HCT116 (cell line): ENCODE results near the gene MYL3. TPM values are rescaled to one million over a fixed set of nuclear protein-coding genes. Genes with fewer than 3 reads are reported as not detected.
A peak's percentile ranks its signal among the peaks of the same experiment; 100 is the strongest.

Experiments
- ATAC-seq: fragments of 200-7000 bp; cut with Tn5 transposase; 2 replicates; pipeline ENCODE4 v1.9.1; 2020; ENCODE audit warnings: mild to moderate bottlenecking, moderate library complexity
- BruUV-seq: library from RNA; stranded (reverse); fragments of 400-500 nt; replicated peaks from 2 replicates; lab custom pipeline; 2021; lab: Mats Ljungman, UMichigan
- CTCF ChIA-PET: fragments of 300-600 bp; sonication (Branson Sonifier 250); formaldehyde crosslinking; loops from one replicate; lab custom pipeline; 2021; ENCODE audit warnings: antibody characterized with exemption; lab: Charles Lee
- POLR2A ChIA-PET: fragments of 300-600, 350-600 bp; sonication (Branson Sonifier 250); formaldehyde crosslinking; loops from one replicate; lab custom pipeline; 2021; ENCODE audit warnings: antibody characterized with exemption; lab: Charles Lee
- RAD21 ChIA-PET, 2 experiments: fragments of 300-600 bp; sonication (Branson Sonifier 250); formaldehyde crosslinking; loops; one replicate each; lab custom pipeline; 2023; ENCODE audit warnings: low total read pairs in 2 of 2; ENCODE audit not compliant: uncharacterized antibody in 2 of 2, unreplicated experiment in 2 of 2, low non-redundant PET in 1 of 2; lab: Charles Lee
- DNase-seq: peaks from one replicate; pipeline ENCODE4 v3.0.0-alpha.2; 2010; ENCODE audit warnings: low read depth, low spot score
- H2AFZ ChIP-seq: fragments of 200-600 bp; shearing (Covaris generic), sonication (generic); 2 replicates; pipeline ENCODE4 v1.6.1; 2017; ENCODE audit warnings: low read depth, mixed run types, mixed read lengths, antibody characterized with exemption, low read length; ENCODE audit not compliant: poor library complexity, severe bottlenecking
- H3K27ac ChIP-seq: 2 replicates; pipeline ENCODE4 v1.5.1; 2012; ENCODE audit warnings: low read depth, low read length
- H3K27me3 ChIP-seq: fragments of 200-600 bp; sonication (generic); 2 replicates; pipeline ENCODE4 v1.6.1; 2016; ENCODE audit warnings: mixed run types, low read length, mixed read lengths; ENCODE audit not compliant: insufficient read depth
- H3K36me3 ChIP-seq, 2 experiments: fragments of 200-500 bp in 1 of 2; fragments of 200-600 bp in 1 of 2; sonication (Bioruptor generic) in 1 of 2; sonication (generic) in 1 of 2; 2 replicates each; pipeline versions ENCODE4 v1.5.1 to v1.6.1; 2014 to 2016; ENCODE audit warnings: low read length in 2 of 2, inconsistent platforms in 1 of 2, mixed read lengths in 1 of 2, mixed run types in 1 of 2; ENCODE audit not compliant: insufficient read depth in 2 of 2, control insufficient read depth in 1 of 2
- H3K4me1 ChIP-seq, 2 experiments: fragments of 200-600 bp in 1 of 2; sonication (generic) in 1 of 2; 2 replicates each; pipeline versions ENCODE4 v1.5.1 to v1.6.1; 2012 to 2017; ENCODE audit warnings: low read length in 2 of 2, inconsistent platforms in 1 of 2, mild to moderate bottlenecking in 1 of 2, mixed read lengths in 1 of 2, mixed run types in 1 of 2, moderate library complexity in 1 of 2; ENCODE audit not compliant: insufficient read depth in 2 of 2, control insufficient read depth in 1 of 2
- H3K4me2 ChIP-seq: fragments of 200-600 bp; sonication (generic); 2 replicates; pipeline ENCODE4 v1.6.1; 2017; ENCODE audit warnings: mixed run types, low read length, mixed read lengths
- H3K4me3 ChIP-seq, 2 experiments: fragments of 200-600 bp in 1 of 2; sonication (generic) in 1 of 2; replicated peaks in 1 of 2; 2 replicates each; pipeline ENCODE4 v1.5.1; 2011 to 2016; ENCODE audit warnings: low read length in 2 of 2, control low read depth in 1 of 2, low read depth in 1 of 2, mild to moderate bottlenecking in 1 of 2, mixed read lengths in 1 of 2, mixed run types in 1 of 2
- H3K79me2 ChIP-seq: fragments of 200-600 bp; sonication (generic); 2 replicates; pipeline ENCODE4 v1.6.1; 2017; ENCODE audit warnings: mild to moderate bottlenecking, mixed run types, low read length, moderate library complexity, mixed read lengths; ENCODE audit not compliant: insufficient read depth
- H3K9ac ChIP-seq: fragments of 200-600 bp; sonication (generic); 2 replicates; pipeline ENCODE4 v1.6.1; 2016; ENCODE audit warnings: low read length, mixed read lengths
- H3K9me2 ChIP-seq: fragments of 200-600 bp; sonication (generic), shearing (Covaris generic); 2 replicates; pipeline ENCODE4 v1.6.1; 2017; ENCODE audit warnings: mixed run types, mild to moderate bottlenecking, moderate library complexity; ENCODE audit not compliant: insufficient read depth
- H3K9me3 ChIP-seq, 2 experiments: fragments of 200-500 bp in 1 of 2; fragments of 200-600 bp in 1 of 2; sonication (Bioruptor generic) in 1 of 2; sonication (generic) in 1 of 2; 2 replicates each; pipeline ENCODE4 v1.6.1; 2014 to 2017; ENCODE audit warnings: low read length in 2 of 2, mixed read lengths in 2 of 2, inconsistent platforms in 1 of 2, low read depth in 1 of 2, mild to moderate bottlenecking in 1 of 2, mixed run types in 1 of 2, moderate library complexity in 1 of 2; ENCODE audit not compliant: control insufficient read depth in 1 of 2, insufficient read depth in 1 of 2
- H4K20me1 ChIP-seq: fragments of 200-600 bp; sonication (generic), shearing (Covaris generic); 2 replicates; pipeline ENCODE4 v1.6.1; 2017; ENCODE audit warnings: mixed run types, mild to moderate bottlenecking, moderate library complexity; ENCODE audit not compliant: insufficient read depth
- EGR1 ChIP-seq: IDR thresholded peaks from 2 replicates; pipeline ENCODE4 v1.6.1; 2012; ENCODE audit warnings: low read depth
- EZH2 ChIP-seq: fragments of 200-600 bp; sonication (generic); IDR thresholded peaks from 2 replicates; pipeline ENCODE4 v1.6.1; 2017; ENCODE audit warnings: antibody characterized with exemption, mixed run types
- EZH2phosphoT487 ChIP-seq: fragments of 200-600 bp; IDR thresholded peaks from 2 replicates; pipeline ENCODE4 v1.6.1; 2018; ENCODE audit warnings: antibody characterized with exemption, borderline replicate concordance
- RAD21 ChIP-seq: IDR thresholded peaks from 2 replicates; pipeline ENCODE4 v1.6.1; 2012; ENCODE audit warnings: low read depth, mild to moderate bottlenecking
- SP1 ChIP-seq: IDR thresholded peaks from 2 replicates; pipeline ENCODE4 v1.6.1; 2012; ENCODE audit warnings: low read depth
- SRF ChIP-seq: IDR thresholded peaks from 2 replicates; pipeline ENCODE4 v1.6.1; 2012; ENCODE audit warnings: low read depth
- YY1 ChIP-seq: IDR thresholded peaks from 2 replicates; pipeline ENCODE4 v1.6.1; 2011; ENCODE audit warnings: low read length, low read depth, moderate library complexity, mild to moderate bottlenecking; ENCODE audit not compliant: insufficient replicate concordance; ENCODE audit errors: extremely low read depth
- ZBTB33 ChIP-seq: IDR thresholded peaks from 2 replicates; pipeline ENCODE4 v1.6.1; 2011; ENCODE audit warnings: mild to moderate bottlenecking, low read length, moderate library complexity; ENCODE audit not compliant: insufficient replicate concordance; ENCODE audit errors: extremely low read depth
- intact Hi-C: fragments of 100-400 bp; cut with micrococcal nuclease; formaldehyde crosslinking; loops from 2 replicates; pipeline ENCODE4 v1.10.0; 2022
- total RNA-seq: library from RNA; stranded (reverse); gene quantifications from one replicate; pipeline ENCODE4 v1.2.1, GENCODE V29; 2021; ENCODE audit not compliant: unreplicated experiment
- TF ChIP-seq, protein P1 (sequence below): IDR thresholded peaks from 2 replicates; pipeline ENCODE4 v1.6.1; 2012

The MYL3 gene
- total RNA-seq, 1 experiment from 2014 or later: not detected

- Histone ChIP-seq H3K4me3 (peak overlapping the region; percentile 32 to 48; a peak in 3 of 4 replicates), H4K20me1 (no peaks in the 10 kb centered on the region), H3K79me2 (no peaks in the 10 kb centered on the region), H3K4me1 (peaks cover 0 to 13% of the 10 kb centered on the region in 2 experiments; a peak in 2 of 4 replicates), H3K9ac (peak overlapping the region; percentile 36; the same call in 1 of the 2 replicates), H3K27me3 (no peaks in the 10 kb centered on the region), H3K4me2 (peak overlapping the region; percentile 73), H3K9me3 (no peaks in the 10 kb centered on the region), H3K9me2 (no peaks in the 10 kb centered on the region), H3K36me3 (no peaks in the 10 kb centered on the region), H2AFZ (no peak overlapping the region), H3K27ac (no peak overlapping the region)
- CTCF ChIA-PET: interaction anchor here (1.3 kb wide), 1 partner anchor 187 kb away, joined by 3 read pairs; no protein-coding TSS in a partner anchor
- no TSS peak for BruUV-seq
- RAD21 ChIA-PET: no interaction called here
- intact Hi-C loops: no loop called here
- POLR2A ChIA-PET: no interaction called here
- ATAC-seq: no peak
- TF ChIP-seq ZBTB33: no peak
- TF ChIP-seq EGR1: no peak
- TF ChIP-seq SP1: no peak
- no peak for TF ChIP-seq EZH2phosphoT487
- TF ChIP-seq, protein P1, sequence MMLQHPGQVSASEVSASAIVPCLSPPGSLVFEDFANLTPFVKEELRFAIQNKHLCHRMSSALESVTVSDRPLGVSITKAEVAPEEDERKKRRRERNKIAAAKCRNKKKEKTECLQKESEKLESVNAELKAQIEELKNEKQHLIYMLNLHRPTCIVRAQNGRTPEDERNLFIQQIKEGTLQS: no peak
- no peak for TF ChIP-seq RAD21
- TF ChIP-seq YY1: no peak
- no peak for TF ChIP-seq SRF
- no peak for TF ChIP-seq EZH2
- no peak for DNase-seq
Measured at GRCh38 chr3:46893146-46893748, 30.0 kb upstream of the MYL3 start.
